HG03521 (cell line): ENCODE measurements around the gene PDCD6IP.
"Not testable (repeated sequence)": the region's sequence is repeated elsewhere in the genome, so short reads cannot be mapped to it uniquely, and the experiment has no call there.

Experiments used
- ATAC-seq: cut with Tn5 transposase; IDR thresholded peaks from one replicate; pipeline ENCODE4 v1.9.1; 2021; ENCODE audit warnings: mild to moderate bottlenecking, moderate library complexity; ENCODE audit not compliant: unreplicated experiment

PDCD6IP gene

DNA sequence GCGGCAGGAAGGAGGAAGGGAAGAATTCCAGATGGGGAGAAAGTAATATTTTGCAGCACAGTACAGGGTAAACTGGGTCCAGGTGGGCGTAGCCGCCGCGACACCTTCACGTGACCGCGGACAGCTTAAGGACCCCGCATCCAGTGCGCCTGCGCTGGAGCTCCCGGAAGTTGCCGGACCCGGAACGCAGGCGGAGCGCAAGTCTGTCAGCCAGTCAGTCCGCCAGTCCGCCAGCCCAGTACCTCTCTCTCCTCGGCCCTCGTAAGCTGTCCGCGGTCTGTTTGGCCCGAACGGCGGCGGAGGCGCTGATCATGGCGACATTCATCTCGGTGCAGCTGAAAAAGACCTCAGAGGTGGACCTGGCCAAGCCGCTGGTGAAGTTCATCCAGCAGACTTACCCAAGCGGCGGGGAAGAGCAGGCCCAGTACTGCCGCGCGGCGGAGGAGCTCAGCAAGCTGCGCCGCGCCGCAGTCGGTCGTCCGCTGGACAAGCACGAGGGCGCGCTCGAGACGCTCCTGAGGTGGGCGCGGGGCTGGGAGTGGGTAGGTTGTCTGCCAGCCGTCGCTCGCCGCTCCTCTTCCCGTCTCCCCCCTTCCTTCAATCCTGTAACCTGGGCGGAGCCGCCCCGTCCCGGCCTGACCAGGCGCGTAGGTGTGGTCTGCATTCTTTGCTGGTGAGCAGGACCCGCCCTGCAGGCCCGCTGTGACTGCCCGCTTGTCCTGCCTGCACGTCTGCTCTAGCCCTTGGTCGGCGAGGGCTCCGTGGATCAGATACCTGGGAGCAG, at the start of gene PDCD6IP:
Gene PDCD6IP (plus strand): TSS at position 213 of the 784 bp plus-strand sequence. CDS start 99 bp downstream, at position 312.
- ATAC-seq = peak; percentile 87

GRCh38 chr3:33749546-33750210, 48.8 kb upstream of the PDCD6IP start:
- no peak for ATAC-seq

GRCh38 chr3:33750211-33750548, 48.2 kb upstream of the PDCD6IP start:
- no peak for ATAC-seq

GRCh38 chr3:33751336-33751735, 47.1 kb upstream of the PDCD6IP start:
- ATAC-seq = no peak

DNA sequence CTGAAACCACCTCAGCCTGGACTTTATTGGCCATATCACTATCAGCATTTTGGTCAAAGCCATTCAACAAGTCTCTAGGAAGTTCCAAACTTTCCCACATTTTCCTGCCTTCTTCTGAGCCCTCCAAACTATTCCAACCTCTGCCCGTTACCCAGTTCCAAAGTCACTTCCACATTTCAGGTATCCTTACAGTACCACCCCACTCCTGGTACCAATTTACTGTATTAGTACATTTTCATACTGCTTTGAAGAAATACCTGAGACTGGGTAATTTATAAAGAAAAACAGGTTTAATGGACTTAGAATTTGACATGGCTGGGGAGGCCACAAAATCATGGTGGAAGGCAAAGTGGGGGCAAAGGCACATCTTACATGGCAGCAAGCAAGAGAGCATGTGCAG, 44.0 kb upstream of the PDCD6IP start:
- not testable (repeated sequence) for ATAC-seq

GRCh38 chr3:33758281-33758680, 40.1 kb upstream of the PDCD6IP start:
- ATAC-seq = no peak

DNA sequence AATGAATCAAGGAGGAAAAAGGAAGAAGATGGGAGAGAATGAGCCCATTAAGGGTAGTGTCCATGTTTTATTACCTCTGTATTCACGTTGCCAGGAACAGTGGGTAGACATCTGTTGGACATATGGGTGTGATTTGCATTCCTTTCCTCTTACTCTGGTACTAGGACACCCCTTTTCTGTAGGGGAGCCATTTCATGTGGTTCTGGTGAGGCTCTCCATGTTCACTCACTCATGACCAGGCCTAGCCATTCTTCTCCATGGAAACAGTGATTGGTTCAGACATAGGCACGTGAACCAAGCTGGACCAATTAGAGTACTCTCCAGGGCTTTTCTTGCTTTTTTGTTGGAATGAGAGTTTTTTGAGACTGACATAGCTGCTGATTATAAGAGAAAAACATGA, 39.6 kb upstream of the PDCD6IP start:
- ATAC-seq = no peak

- ATAC-seq = no peak
Observed at GRCh38 chr3:33768578-33769330, 29.7 kb upstream of the PDCD6IP start.

DNA sequence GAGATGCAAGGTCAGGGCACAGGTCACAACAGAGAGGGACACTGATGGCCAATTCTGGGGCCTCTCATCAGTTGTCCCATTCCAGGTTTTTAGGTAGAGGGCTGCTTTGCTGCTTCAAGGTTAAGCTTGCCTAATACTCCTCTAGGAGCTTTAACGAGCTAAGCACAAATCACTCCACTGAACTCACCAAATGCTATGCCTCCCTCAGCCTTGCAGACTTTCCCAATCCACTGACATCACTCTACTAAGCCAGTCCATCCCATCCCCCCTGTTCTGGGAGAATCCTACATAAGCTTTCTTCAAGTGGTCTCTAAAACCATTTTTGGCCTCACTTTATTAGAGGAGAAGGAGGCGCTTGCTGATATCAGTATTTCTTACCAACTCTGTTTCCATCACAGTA, 24.8 kb upstream of the PDCD6IP start:
- no peak for ATAC-seq

DNA sequence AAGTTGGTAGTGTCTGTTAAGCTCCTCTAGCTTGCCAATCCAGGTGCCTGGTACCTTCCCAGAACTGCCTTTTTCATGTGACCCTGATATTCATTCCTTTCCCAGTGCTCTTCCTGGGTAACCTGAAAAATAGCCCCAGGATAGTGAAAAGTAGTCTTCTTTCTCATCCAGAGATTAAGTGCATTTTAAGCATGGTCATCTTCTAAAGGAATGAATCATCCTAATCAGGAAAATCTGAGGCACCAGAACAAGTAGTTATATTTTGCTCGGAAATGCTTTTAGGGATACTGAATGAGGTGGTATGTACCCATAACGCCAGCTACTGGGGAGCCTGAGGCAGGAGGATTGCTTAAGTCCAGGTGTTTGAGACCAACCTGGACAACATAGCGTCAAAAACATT, 23.1 kb upstream of the PDCD6IP start:
- no peak for ATAC-seq

GRCh38 chr3:33777996-33778395, 20.4 kb upstream of the PDCD6IP start:
- no peak for ATAC-seq

DNA sequence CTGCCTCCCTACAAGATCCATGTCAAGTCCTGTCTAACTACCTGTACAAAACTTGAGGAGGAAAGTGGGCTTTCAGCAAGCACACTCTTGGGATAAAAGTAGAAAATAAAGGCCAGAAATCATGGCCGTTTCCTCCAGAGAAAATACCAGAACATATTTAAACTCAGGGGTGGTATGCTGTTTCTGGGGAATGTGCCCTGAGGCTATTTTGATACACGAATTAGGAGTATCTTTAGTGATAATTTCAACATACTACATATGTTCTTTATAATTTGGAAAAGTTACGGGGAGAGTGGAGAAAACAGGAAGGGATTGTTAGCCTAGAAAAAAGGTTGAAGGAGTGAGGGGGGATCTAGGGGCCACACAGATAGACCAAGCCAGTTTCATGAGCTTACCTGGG, 18.7 kb upstream of the PDCD6IP start:
- ATAC-seq = no peak

DNA sequence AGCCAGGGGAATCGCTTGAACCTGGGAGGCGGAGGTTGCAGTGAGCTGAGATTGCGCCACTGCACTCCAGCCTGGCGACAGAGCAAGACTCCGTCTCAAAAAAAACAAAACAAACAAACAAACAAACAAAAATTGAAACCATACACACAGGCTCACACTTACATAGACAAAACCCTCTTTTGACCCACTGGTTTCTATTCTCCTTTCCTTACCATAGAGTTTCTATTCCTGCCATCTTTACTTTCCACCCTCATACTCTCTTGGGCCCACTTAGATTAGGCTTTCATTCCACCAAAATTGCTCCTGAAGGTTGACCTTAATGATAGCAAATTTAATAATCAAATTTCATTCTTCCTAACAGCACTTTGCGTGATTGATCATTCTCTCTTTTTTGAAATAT, 17.0 kb upstream of the PDCD6IP start:
- ATAC-seq = not testable (repeated sequence)

- ATAC-seq = no peak
Observed at GRCh38 chr3:33786565-33787327, 11.7 kb upstream of the PDCD6IP start.

GRCh38 chr3:33787328-33788009, 11.0 kb upstream of the PDCD6IP start:
- peak; percentile 78 for ATAC-seq

DNA sequence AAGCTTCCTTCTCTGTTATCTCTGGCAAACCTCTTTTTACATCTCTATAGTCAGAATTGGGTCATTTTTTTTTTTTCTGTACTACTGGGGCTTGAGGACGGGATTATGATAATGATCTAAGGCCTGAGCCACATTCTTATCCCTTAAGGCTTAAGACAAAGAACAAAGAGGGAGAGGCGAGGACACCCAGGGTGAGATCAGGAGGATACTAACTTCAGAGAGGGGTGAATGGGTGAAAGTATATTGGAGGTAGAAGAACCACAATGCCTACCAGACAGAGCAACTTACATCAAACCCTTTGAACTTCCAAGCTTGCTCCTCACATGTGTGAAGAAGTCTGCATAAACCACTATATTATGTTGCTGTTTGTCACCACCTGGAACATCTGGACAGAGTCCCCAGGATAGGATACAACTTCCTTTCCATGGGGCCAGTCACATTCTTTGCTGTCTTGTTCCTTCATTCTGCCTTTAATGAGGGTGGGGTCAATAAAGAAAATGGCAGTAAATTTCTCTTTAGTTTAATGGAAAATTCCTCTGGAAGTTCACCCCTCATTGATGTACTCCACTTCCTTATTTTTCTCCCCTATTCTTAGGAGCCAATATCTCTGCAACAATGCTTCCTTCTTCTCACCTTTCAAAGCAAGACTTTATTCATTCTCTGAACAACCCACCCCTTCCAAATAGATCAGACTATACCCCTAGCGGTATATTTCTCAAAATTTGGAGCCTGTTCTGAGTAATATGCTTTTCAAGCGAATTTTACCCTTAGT, 9.1 kb upstream of the PDCD6IP start:
- no peak for ATAC-seq

- ATAC-seq = no peak
Observed at GRCh38 chr3:33790091-33790490, 8.3 kb upstream of the PDCD6IP start.

GRCh38 chr3:33791477-33792166, 6.8 kb upstream of the PDCD6IP start:
- no peak for ATAC-seq
